Stomach smooth muscle (tissue), 2 donors: ENCODE data around the gene PDIA6.

Source experiments
- H3K27ac ChIP-seq: one replicate; pipeline ENCODE4 v1.7.0; 2013; ENCODE audit warnings: mild to moderate bottlenecking, low read length, inconsistent platforms
- H3K27me3 ChIP-seq, 2 donors: one replicate each; pipeline ENCODE4 v1.7.0; 2013; ENCODE audit warnings: low read length in 2 of 2; ENCODE audit not compliant: insufficient read depth in 2 of 2, control insufficient read depth in 1 of 2
- H3K36me3 ChIP-seq, 2 donors: one replicate each; pipeline ENCODE4 v1.7.0; 2013; ENCODE audit warnings: low read length in 2 of 2; ENCODE audit not compliant: control insufficient read depth in 2 of 2, insufficient read depth in 2 of 2
- H3K4me1 ChIP-seq: one replicate; pipeline ENCODE4 v1.7.0; 2013; ENCODE audit warnings: low read length; ENCODE audit not compliant: control insufficient read depth, insufficient read depth
- H3K4me3 ChIP-seq, 2 donors: one replicate each; pipeline ENCODE4 v1.7.0; 2013; ENCODE audit warnings: low read length in 2 of 2
- H3K9ac ChIP-seq, 2 donors: one replicate each; pipeline ENCODE4 v1.7.0; 2013; ENCODE audit warnings: low read length in 2 of 2, mild to moderate bottlenecking in 1 of 2
- H3K9me3 ChIP-seq, 2 donors: one replicate each; pipeline ENCODE4 v1.7.0; 2013; ENCODE audit warnings: low read length in 2 of 2; ENCODE audit not compliant: control insufficient read depth in 2 of 2
- donor health status: healthy.
- donor health status: Pancreatic carcinoma.

Gene PDIA6

GRCh38 chr2:10762651-10763460 is 49.7 kb downstream of the PDIA6 start:
- no peak overlapping the region for H3K4me3 ChIP-seq

GRCh38 chr2:10761591-10761990 is 51.0 kb downstream of the PDIA6 start:
- H3K27ac ChIP-seq: no peak overlapping the region
- H3K27me3 ChIP-seq: peaks cover 0 to 2% of the 10 kb centered on the region in 2 donors
- H3K4me1 ChIP-seq: no peaks in the 10 kb centered on the region
- no peaks in the 10 kb centered on the region for H3K9me3 ChIP-seq
- H3K9ac ChIP-seq: no peak overlapping the region
- H3K36me3 ChIP-seq: no peaks in the 10 kb centered on the region
- H3K4me3 ChIP-seq: no peak overlapping the region

More at GRCh38 chr2:10762651-10763460, 49.7 kb downstream of the PDIA6 start:
- Histone ChIP-seq H3K27ac (no peak overlapping the region), H3K36me3 (no peaks in the 10 kb centered on the region), H3K9me3 (no peaks in the 10 kb centered on the region), H3K27me3 (peaks cover 0 to 2% of the 10 kb centered on the region in 2 donors), H3K9ac (no peak overlapping the region), H3K4me1 (no peaks in the 10 kb centered on the region)

GRCh38 chr2:10760794-10761504 is 51.6 kb downstream of the PDIA6 start:
- Histone ChIP-seq H3K27ac (no peak overlapping the region), H3K36me3 (no peaks in the 10 kb centered on the region), H3K27me3 (peaks cover 0 to 2% of the 10 kb centered on the region in 2 donors), H3K9ac (no peak overlapping the region), H3K9me3 (no peaks in the 10 kb centered on the region), H3K4me1 (no peaks in the 10 kb centered on the region), H3K4me3 (no peak overlapping the region)

GRCh38 chr2:10759151-10759714 is 53.4 kb downstream of the PDIA6 start:
- H3K27ac ChIP-seq: no peak overlapping the region
- no peak overlapping the region for H3K9ac ChIP-seq
- no peak overlapping the region for H3K4me3 ChIP-seq
- H3K9me3 ChIP-seq: no peaks in the 10 kb centered on the region
- no peaks in the 10 kb centered on the region for H3K36me3 ChIP-seq
- no peaks in the 10 kb centered on the region for H3K4me1 ChIP-seq
- H3K27me3 ChIP-seq: no peaks in the 10 kb centered on the region

GRCh38 chr2:10757814-10758286 is 54.7 kb downstream of the PDIA6 start:
- Histone ChIP-seq H3K36me3 (no peaks in the 10 kb centered on the region), H3K9ac (no peak overlapping the region), H3K4me3 (no peak overlapping the region), H3K27ac (no peak overlapping the region), H3K27me3 (no peaks in the 10 kb centered on the region), H3K4me1 (no peaks in the 10 kb centered on the region), H3K9me3 (no peaks in the 10 kb centered on the region)

- no peaks in the 10 kb centered on the region for H3K36me3 ChIP-seq
- H3K9me3 ChIP-seq: no peaks in the 10 kb centered on the region
- no peak overlapping the region for H3K9ac ChIP-seq
- H3K27ac ChIP-seq: no peak overlapping the region
- no peak overlapping the region for H3K4me3 ChIP-seq
- H3K4me1 ChIP-seq: no peaks in the 10 kb centered on the region
- H3K27me3 ChIP-seq: no peaks in the 10 kb centered on the region
Observed at GRCh38 chr2:10755621-10756020, 57.0 kb downstream of the PDIA6 start.

- Histone ChIP-seq H3K4me3 (no peak overlapping the region), H3K27ac (no peak overlapping the region), H3K4me1 (no peaks in the 10 kb centered on the region), H3K27me3 (no peaks in the 10 kb centered on the region), H3K36me3 (no peaks in the 10 kb centered on the region), H3K9me3 (no peaks in the 10 kb centered on the region), H3K9ac (no peak overlapping the region)
Observed at GRCh38 chr2:10753876-10754275, 58.7 kb downstream of the PDIA6 start.

- Histone ChIP-seq H3K27ac (no peak overlapping the region), H3K4me1 (no peaks in the 10 kb centered on the region), H3K9me3 (no peaks in the 10 kb centered on the region), H3K36me3 (no peaks in the 10 kb centered on the region), H3K27me3 (no peaks in the 10 kb centered on the region), H3K4me3 (no peak overlapping the region), H3K9ac (no peak overlapping the region)
Observed at GRCh38 chr2:10753156-10753555, 59.4 kb downstream of the PDIA6 start.

- no peak overlapping the region for H3K4me3 ChIP-seq
- no peaks in the 10 kb centered on the region for H3K36me3 ChIP-seq
- H3K9ac ChIP-seq: no peak overlapping the region
- H3K27ac ChIP-seq: no peak overlapping the region
- H3K27me3 ChIP-seq: no peaks in the 10 kb centered on the region
- H3K4me1 ChIP-seq: no peaks in the 10 kb centered on the region
- no peaks in the 10 kb centered on the region for H3K9me3 ChIP-seq
Observed at GRCh38 chr2:10752236-10752635, 60.3 kb downstream of the PDIA6 start.

GRCh38 chr2:10750610-10751009 is 62.0 kb downstream of the PDIA6 start:
- H3K27ac ChIP-seq: no peak overlapping the region
- H3K9me3 ChIP-seq: no peaks in the 10 kb centered on the region
- H3K4me1 ChIP-seq: no peaks in the 10 kb centered on the region
- no peaks in the 10 kb centered on the region for H3K36me3 ChIP-seq
- no peaks in the 10 kb centered on the region for H3K27me3 ChIP-seq
- no peak overlapping the region for H3K4me3 ChIP-seq
- no peak overlapping the region for H3K9ac ChIP-seq
